ENCODE results near the gene ARSI. TPM values are rescaled to one million over a fixed set of nuclear protein-coding genes. Genes with fewer than 3 reads are reported as not detected.

The ARSI gene
- total and polyA plus RNA-seq, 2 of the 13 experiments (the other 11 are each of a cell fraction or from before 2014, with no cell fraction given), result 4.2 to 33.9 TPM

DNA sequence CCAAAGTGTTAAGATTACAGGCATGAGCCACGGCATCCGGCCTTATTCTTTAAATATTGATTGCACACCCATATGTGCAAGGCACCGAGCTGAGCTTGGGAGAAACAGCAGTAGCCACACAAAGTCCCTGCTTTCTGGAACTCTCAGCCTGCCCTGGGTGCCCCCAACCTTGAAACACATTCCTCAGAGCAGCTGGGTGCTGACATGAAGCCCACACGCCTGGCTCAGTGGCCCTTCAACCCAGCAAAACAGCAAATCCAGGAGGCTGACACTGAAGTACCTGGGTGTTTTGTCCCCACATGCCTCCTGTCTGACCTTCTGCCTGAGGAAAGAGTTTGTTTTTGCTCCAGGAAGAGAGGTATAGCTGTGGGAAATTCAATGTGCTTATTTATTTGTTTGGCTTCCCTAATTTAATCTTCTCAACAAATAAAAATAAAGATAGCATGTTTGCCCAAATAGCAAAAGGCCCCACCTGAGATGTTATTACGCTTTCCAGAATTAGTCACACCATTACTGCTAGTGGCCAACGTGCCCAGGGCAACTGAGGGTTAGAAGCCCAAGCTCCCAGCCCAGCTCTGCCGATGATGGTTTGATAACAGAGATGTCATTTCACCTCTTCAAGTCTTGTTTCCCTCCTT, 41.4 kb upstream of the ARSI start (continued):
- TF ChIP-seq ZNF687 (CRISPR knock-in tag; IDR thresholded peaks at IDR 0.05) (0 out of 2 replicates have a peak, but pooled peaks have one; percentile 29), ONECUT2 (CRISPR knock-in tag; IDR thresholded peaks at IDR 0.05) (no peak), ZNF670 (CRISPR knock-in tag; IDR thresholded peaks at IDR 0.05; ENCODE audit: borderline replicate concordance) (no peak), MBNL3 (CRISPR knock-in tag; conservative IDR thresholded peaks at IDR 0.05) (no peak), ZNF879 (CRISPR knock-in tag; IDR thresholded peaks at IDR 0.05) (no peak), ZNF574 (CRISPR knock-in tag; IDR thresholded peaks at IDR 0.05) (no peak), ZBTB8A (CRISPR knock-in tag; IDR thresholded peaks at IDR 0.05; ENCODE audit: borderline replicate concordance, low read depth) (no peak), ZNF543 (CRISPR knock-in tag; IDR thresholded peaks at IDR 0.05) (0 out of 2 replicates have a peak, but pooled peaks have one; percentile 49), TEAD3 (CRISPR knock-in tag; optimal IDR thresholded peaks at IDR 0.05; ENCODE audit: borderline replicate concordance) (peak; percentile 53), ZNF7 (CRISPR knock-in tag; IDR thresholded peaks at IDR 0.05) (peak; percentile 44; the same call in 1 of the 2 replicates), TBX2 (CRISPR knock-in tag; IDR thresholded peaks at IDR 0.05; ENCODE audit: borderline replicate concordance) (no peak), JUNB (CRISPR knock-in tag; IDR thresholded peaks at IDR 0.05; ENCODE audit: borderline replicate concordance) (no peak), CCDC6 (CRISPR knock-in tag; IDR thresholded peaks at IDR 0.05) (no peak), PATZ1 (CRISPR knock-in tag; IDR thresholded peaks at IDR 0.05) (peak; percentile 24; the same call in 1 of the 2 replicates)
